MM.1S (cell line): ENCODE measurements around the gene THEM4.
"Not testable (repeated sequence)": the region's sequence is repeated elsewhere in the genome, so short reads cannot be mapped to it uniquely, and the experiment has no call there.

Source experiments
- DNase-seq: peaks from one replicate; pipeline ENCODE4 v3.0.0-alpha.2; 2015
- H2AFZ ChIP-seq: fragments of 300-600 bp; sonication (generic); 2 replicates; pipeline ENCODE4 v1.6.0; 2016; ENCODE audit warnings: antibody characterized with exemption, low read length
- H3F3A ChIP-seq: fragments of 300-600 bp; sonication (generic); 2 replicates; pipeline ENCODE4 v1.6.1; 2016; ENCODE audit warnings: mild to moderate bottlenecking, antibody characterized with exemption, low read length, moderate library complexity, mixed read lengths; ENCODE audit not compliant: insufficient read depth
- H3K27ac ChIP-seq: fragments of 300-600 bp; sonication (generic); 2 replicates; pipeline ENCODE4 v1.5.1; 2016; ENCODE audit warnings: mild to moderate bottlenecking, low read length
- H3K27me3 ChIP-seq: fragments of 300-600 bp; sonication (generic); replicated peaks from 2 replicates; pipeline ENCODE4 v1.6.0; 2016; ENCODE audit warnings: low read length; ENCODE audit not compliant: insufficient read depth
- H3K36me3 ChIP-seq: fragments of 300-600 bp; sonication (generic); replicated peaks from 2 replicates; pipeline ENCODE4 v1.6.1; 2016; ENCODE audit warnings: mild to moderate bottlenecking, low read length, mixed read lengths; ENCODE audit not compliant: insufficient read depth
- H3K4me1 ChIP-seq: fragments of 300-600 bp; sonication (generic); 2 replicates; pipeline ENCODE4 v1.6.1; 2016; ENCODE audit warnings: low read length, mixed read lengths
- H3K4me2 ChIP-seq: fragments of 300-600 bp; sonication (generic); 2 replicates; pipeline ENCODE4 v1.6.0; 2016; ENCODE audit warnings: low read depth, low read length
- H3K4me3 ChIP-seq: fragments of 300-600 bp; sonication (generic); 2 replicates; pipeline ENCODE4 v1.5.1; 2016; ENCODE audit warnings: low read length, mixed read lengths
- H3K79me2 ChIP-seq: fragments of 300-600 bp; sonication (generic); 2 replicates; pipeline ENCODE4 v1.6.1; 2016; ENCODE audit warnings: mixed run types, low read length, mixed read lengths
- H3K9ac ChIP-seq: fragments of 300-600 bp; sonication (generic); 2 replicates; pipeline ENCODE4 v1.6.1; 2016; ENCODE audit warnings: low read length, mixed read lengths
- H3K9me2 ChIP-seq: fragments of 300-600 bp; sonication (generic); replicated peaks from 2 replicates; pipeline ENCODE4 v1.6.1; 2016; ENCODE audit warnings: mild to moderate bottlenecking, low read length, mixed read lengths; ENCODE audit not compliant: insufficient read depth
- H3K9me3 ChIP-seq: fragments of 300-600 bp; sonication (generic); replicated peaks from 2 replicates; pipeline ENCODE4 v1.6.1; 2016; ENCODE audit warnings: mild to moderate bottlenecking, low read length, mixed read lengths; ENCODE audit not compliant: insufficient read depth
- H4K20me1 ChIP-seq: fragments of 300-600 bp; sonication (generic); 2 replicates; pipeline ENCODE4 v1.6.1; 2016; ENCODE audit warnings: mild to moderate bottlenecking, low read length, moderate library complexity, mixed read lengths; ENCODE audit not compliant: insufficient read depth
- CTCF ChIP-seq: fragments of 300-600 bp; sonication (generic); IDR thresholded peaks from 2 replicates; pipeline ENCODE4 v1.5.1; 2016; ENCODE audit warnings: antibody characterized with exemption, low read length, mixed read lengths
- EZH2 ChIP-seq: fragments of 300-600 bp; sonication (generic); optimal IDR thresholded peaks from 2 replicates; pipeline ENCODE3; 2017; ENCODE audit warnings: low read depth, mild to moderate bottlenecking, antibody characterized with exemption, low read length, mixed read lengths
- EZH2phosphoT487 ChIP-seq: fragments of 300-600 bp; sonication (generic); IDR thresholded peaks from 2 replicates; pipeline ENCODE4 v1.6.1; 2018; ENCODE audit warnings: antibody characterized with exemption, low read length

The THEM4 gene

GRCh38 chr1:151885479-151885878 lies 23.8 kb downstream of the THEM4 start:
- Histone ChIP-seq H3K27ac (no peak overlapping the region), H3K4me2 (no peak overlapping the region), H4K20me1 (no peaks in the 10 kb centered on the region), H3K4me1 (no peaks in the 10 kb centered on the region), H3F3A (no peaks in the 10 kb centered on the region), H3K9me3 (no peaks in the 10 kb centered on the region), H3K9me2 (no peaks in the 10 kb centered on the region), H3K79me2 (no peaks in the 10 kb centered on the region), H3K9ac (no peak overlapping the region), H3K4me3 (no peak overlapping the region), H3K36me3 (no peaks in the 10 kb centered on the region), H3K27me3 (no peaks in the 10 kb centered on the region), H2AFZ (no peak overlapping the region)
- TF ChIP-seq CTCF (no peak), EZH2 (no peak), EZH2phosphoT487 (no peak)
- no peak for DNase-seq

GRCh38 chr1:151884879-151885278 lies 24.4 kb downstream of the THEM4 start:
- not testable (repeated sequence) for H4K20me1 ChIP-seq

GRCh38 chr1:151884445-151884844 lies 24.9 kb downstream of the THEM4 start:
- H3K4me2 ChIP-seq, H3K79me2 ChIP-seq, H3F3A ChIP-seq, H3K4me1 ChIP-seq, H4K20me1 ChIP-seq, H3K9me3 ChIP-seq, DNase-seq, H3K9me2 ChIP-seq, H3K36me3 ChIP-seq, H3K27me3 ChIP-seq, H3K27ac ChIP-seq, H3K9ac ChIP-seq, H2AFZ ChIP-seq, H3K4me3 ChIP-seq: not testable (repeated sequence)

More at GRCh38 chr1:151884879-151885278, 24.4 kb downstream of the THEM4 start:
- not testable (repeated sequence) for H3F3A ChIP-seq, H3K27me3 ChIP-seq, H3K36me3 ChIP-seq, H3K4me2 ChIP-seq, H3K79me2 ChIP-seq, H3K9ac ChIP-seq, H3K27ac ChIP-seq, H3K9me3 ChIP-seq, H3K4me3 ChIP-seq, H3K4me1 ChIP-seq, H2AFZ ChIP-seq, H3K9me2 ChIP-seq, DNase-seq

- H4K20me1 ChIP-seq, H3K4me1 ChIP-seq: not testable (repeated sequence)
These were observed 25.4 kb downstream of the THEM4 start for GRCh38 chr1:151883898-151884297.

GRCh38 chr1:151882918-151883317 lies 26.4 kb downstream of the THEM4 start:
- DNase-seq, H3K36me3 ChIP-seq: not testable (repeated sequence)

More at GRCh38 chr1:151883898-151884297, 25.4 kb downstream of the THEM4 start:
- H3K27ac ChIP-seq, H3K9me2 ChIP-seq, H3K9me3 ChIP-seq, H3K4me2 ChIP-seq, H3K79me2 ChIP-seq, H3K36me3 ChIP-seq, H2AFZ ChIP-seq, H3F3A ChIP-seq, H3K4me3 ChIP-seq, H3K27me3 ChIP-seq, H3K9ac ChIP-seq, DNase-seq: not testable (repeated sequence)

More at GRCh38 chr1:151882918-151883317, 26.4 kb downstream of the THEM4 start:
- not testable (repeated sequence) for H2AFZ ChIP-seq, H3K79me2 ChIP-seq, H3K27me3 ChIP-seq, H3K9me3 ChIP-seq, H3F3A ChIP-seq, H3K4me3 ChIP-seq, H3K4me2 ChIP-seq, H3K9me2 ChIP-seq, H3K9ac ChIP-seq, H4K20me1 ChIP-seq, H3K4me1 ChIP-seq, H3K27ac ChIP-seq
